ENCODE measurements around the gene EED.
"Not testable (repeated sequence)": the region's sequence is repeated elsewhere in the genome, so short reads cannot be mapped to it uniquely, and the experiment has no call there.

Gene EED

GRCh38 chr11:86292912-86293616 lies 48.5 kb downstream of the EED start:
- DNase-seq = no peak

DNA sequence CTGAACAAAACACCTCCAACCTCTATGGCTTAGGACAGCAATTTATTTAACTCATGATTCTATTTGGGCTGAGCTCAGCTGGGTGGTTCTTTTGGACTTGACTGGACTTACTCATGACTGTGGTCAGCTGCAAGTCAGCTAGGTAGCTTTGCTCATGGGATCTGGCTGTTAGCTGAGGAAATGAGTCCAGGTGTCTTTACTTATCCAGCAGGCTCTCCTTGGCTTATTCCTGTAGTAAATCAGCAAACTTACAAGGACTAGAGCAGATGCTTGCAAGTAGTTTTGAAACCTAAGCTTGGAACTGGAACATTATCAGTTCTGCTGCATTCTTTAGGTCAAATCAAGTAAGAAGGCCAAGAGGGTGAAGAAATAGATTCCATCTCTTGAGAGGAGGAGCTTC lies 49.5 kb downstream of the EED start:
- DNase-seq = no peak

GRCh38 chr11:86301742-86302091 lies 57.2 kb downstream of the EED start:
- DNase-seq = no peak

GRCh38 chr11:86302092-86302793 lies 57.7 kb downstream of the EED start, which contains the start of gene HIKESHI:
TSS of gene HIKESHI (plus strand) at chr11:86302240. CDS start at chr11:86302449, 209 bp downstream.
- peak; percentile 99 for DNase-seq

DNA sequence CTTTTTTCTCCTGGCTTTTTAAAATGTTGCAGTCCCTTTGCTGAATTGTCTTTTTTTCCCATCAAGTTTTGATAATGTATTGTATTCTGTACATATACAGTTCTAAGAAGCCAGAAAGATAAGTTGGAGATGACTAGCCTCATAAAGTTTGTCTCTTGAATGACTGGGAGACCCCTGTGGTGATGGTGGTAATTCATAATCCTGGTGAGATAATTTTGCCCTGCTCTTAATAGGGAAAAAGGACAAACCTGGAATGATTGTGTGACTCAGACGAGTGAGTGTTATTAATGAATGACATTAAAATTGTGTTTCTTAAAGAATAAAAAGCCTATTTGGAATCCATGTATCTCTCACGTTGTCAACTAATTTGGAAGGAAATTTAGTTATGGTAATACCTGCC lies 58.7 kb downstream of the EED start:
- peak; percentile 30 for DNase-seq

- DNase-seq = not testable (repeated sequence)
These were observed 64.2 kb downstream of the EED start for GRCh38 chr11:86308710-86309109.

GRCh38 chr11:86313793-86314192 lies 69.2 kb downstream of the EED start:
- no peak for DNase-seq

DNA sequence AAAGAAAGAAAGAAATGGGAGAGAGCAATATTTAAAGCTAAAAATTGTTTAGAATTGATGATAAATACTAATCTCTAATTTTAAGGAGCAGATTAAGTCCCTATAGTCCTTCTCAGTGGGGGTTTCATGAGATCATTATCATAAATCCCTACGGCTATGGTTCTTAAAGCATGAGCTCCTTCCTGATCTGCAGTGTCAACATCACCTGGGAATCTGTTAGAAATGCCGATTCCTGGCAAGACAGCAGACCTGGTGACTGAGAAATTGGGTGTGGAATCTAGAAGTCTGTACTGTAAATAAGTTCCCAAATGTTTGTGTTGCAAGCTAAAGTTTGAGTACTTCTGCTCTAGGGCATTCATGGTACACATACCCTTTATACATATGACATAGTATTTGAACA lies 70.1 kb downstream of the EED start:
- no peak for DNase-seq
